Neural crest cell (in vitro differentiated cells): ENCODE data around the gene SECISBP2L. TPM values are rescaled to one million over a fixed set of nuclear protein-coding genes. Genes with fewer than 3 reads are reported as not detected.

Source experiments
- DNase-seq: peaks from one replicate; pipeline ENCODE4 v3.0.0; 2021; ENCODE audit warnings: low read depth, mixed read lengths, low spot score
- H3K27ac Mint-ChIP-seq: one replicate; pipeline ENCODE4 v1.8.0; 2021; ENCODE audit warnings: mild to moderate bottlenecking, mixed read lengths; ENCODE audit not compliant: unreplicated experiment
- H3K27me3 Mint-ChIP-seq: 2 replicates; pipeline ENCODE4 v1.8.0; 2021; ENCODE audit warnings: low read depth, mild to moderate bottlenecking, mixed read lengths
- H3K36me3 Mint-ChIP-seq: 2 replicates; pipeline ENCODE4 v1.8.0; 2021; ENCODE audit warnings: low read depth, mild to moderate bottlenecking, mixed read lengths
- H3K4me1 Mint-ChIP-seq: 2 replicates; pipeline ENCODE4 v1.8.0; 2021; ENCODE audit warnings: mixed read lengths
- H3K4me3 Mint-ChIP-seq: one replicate; pipeline ENCODE4 v1.8.0; 2021; ENCODE audit warnings: mild to moderate bottlenecking, mixed read lengths
- H3K9me3 Mint-ChIP-seq: 2 replicates; pipeline ENCODE4 v1.8.0; 2021; ENCODE audit warnings: mixed read lengths
- CTCF ChIP-seq: fragments of 200-600 bp; sonication (generic); conservative IDR thresholded peaks from 2 replicates; pipeline ENCODE4 v1.5.0; 2021; ENCODE audit warnings: antibody characterized with exemption, mild to moderate bottlenecking
- total RNA-seq: library from RNA; stranded (reverse); gene quantifications from 2 replicates; pipeline ENCODE4 v1.2.1, GENCODE V29; 2021

Gene SECISBP2L
- total RNA-seq, 1 donor from 2014 or later = 39.2 TPM

GRCh38 chr15:49060710-49061495 is 14.7 kb upstream of the SECISBP2L start:
- no peak overlapping the region for H3K4me3 Mint-ChIP-seq
- no peaks in the 10 kb centered on the region for H3K9me3 Mint-ChIP-seq
- no peaks in the 10 kb centered on the region for H3K27me3 Mint-ChIP-seq
- no peaks in the 10 kb centered on the region for H3K36me3 Mint-ChIP-seq
- no peak overlapping the region for H3K27ac Mint-ChIP-seq
- DNase-seq = no peak
- H3K4me1 Mint-ChIP-seq = no peaks in the 10 kb centered on the region
- no peak for TF ChIP-seq CTCF

GRCh38 chr15:49059491-49059890 is 13.2 kb upstream of the SECISBP2L start:
- no peak for DNase-seq
- H3K27me3 Mint-ChIP-seq = no peaks in the 10 kb centered on the region
- H3K27ac Mint-ChIP-seq = no peak overlapping the region
- H3K4me1 Mint-ChIP-seq = no peaks in the 10 kb centered on the region
- no peak overlapping the region for H3K4me3 Mint-ChIP-seq
- no peaks in the 10 kb centered on the region for H3K36me3 Mint-ChIP-seq
- no peak for TF ChIP-seq CTCF
- no peaks in the 10 kb centered on the region for H3K9me3 Mint-ChIP-seq

- no peaks in the 10 kb centered on the region for H3K9me3 Mint-ChIP-seq
- H3K4me3 Mint-ChIP-seq = no peak overlapping the region
- no peak overlapping the region for H3K27ac Mint-ChIP-seq
- no peaks in the 10 kb centered on the region for H3K36me3 Mint-ChIP-seq
- no peak for TF ChIP-seq CTCF
- no peak for DNase-seq
- H3K27me3 Mint-ChIP-seq = no peaks in the 10 kb centered on the region
- no peaks in the 10 kb centered on the region for H3K4me1 Mint-ChIP-seq
These were observed 12.3 kb upstream of the SECISBP2L start for GRCh38 chr15:49058559-49058958.

- H3K36me3 Mint-ChIP-seq = peaks cover 2% of the 10 kb centered on the region
- no peaks in the 10 kb centered on the region for H3K27me3 Mint-ChIP-seq
- H3K4me3 Mint-ChIP-seq = no peak overlapping the region
- H3K9me3 Mint-ChIP-seq = peaks cover 7% of the 10 kb centered on the region
- H3K27ac Mint-ChIP-seq = no peak overlapping the region
- TF ChIP-seq CTCF = no peak
- no peaks in the 10 kb centered on the region for H3K4me1 Mint-ChIP-seq
- no peak for DNase-seq
These were observed 9.4 kb upstream of the SECISBP2L start for GRCh38 chr15:49055630-49056029.

- Mint-ChIP-seq H3K27ac (no peak overlapping the region), H3K36me3 (peaks cover 2% of the 10 kb centered on the region), H3K4me1 (no peaks in the 10 kb centered on the region), H3K27me3 (no peaks in the 10 kb centered on the region), H3K9me3 (peaks cover 7% of the 10 kb centered on the region), H3K4me3 (no peak overlapping the region)
- no peak for TF ChIP-seq CTCF
- no peak for DNase-seq
These were observed 6.4 kb upstream of the SECISBP2L start for GRCh38 chr15:49052662-49053061.
